Gastrocnemius medialis (tissue), 4 donors: ENCODE results near the gene TSPAN7. TPM values are rescaled to one million over a fixed set of nuclear protein-coding genes. Genes with fewer than 3 reads are reported as not detected.

Experiments
- ATAC-seq, 2 donors: fragments of 150-250 bp; one replicate each; pipeline ENCODE4 v1.9.1; 2016
- DNase-seq, 2 donors: peaks; one replicate each; pipeline ENCODE4 v3.0.0-alpha.2; 2019
- H3K27ac ChIP-seq, 4 donors: fragments of 200-600 bp; sonication (generic); 1 replicate in 1 of 4; 2 replicates in 3 of 4; pipeline ENCODE4 v1.5.1; 2016 to 2018; ENCODE audit warnings: mild to moderate bottlenecking in 2 of 4, moderate library complexity in 1 of 4
- H3K27me3 ChIP-seq, 3 donors: fragments of 200-600 bp; sonication (generic) in 2 of 3; 1 replicate in 1 of 3; 2 replicates in 2 of 3; pipeline versions ENCODE4 v1.5.1 to v1.6.0; 2016 to 2019; ENCODE audit warnings: mild to moderate bottlenecking in 1 of 3, moderate library complexity in 1 of 3
- H3K36me3 ChIP-seq, 2 donors: fragments of 200-600 bp; sonication (generic) in 1 of 2; one replicate each; pipeline ENCODE4 v1.5.1; 2017 to 2018
- H3K4me1 ChIP-seq, 2 donors: fragments of 200-600 bp; sonication (generic) in 1 of 2; one replicate each; pipeline ENCODE4 v1.5.1; 2016 to 2017; ENCODE audit warnings: mild to moderate bottlenecking in 2 of 2
- H3K4me3 ChIP-seq, 4 donors: fragments of 200-600 bp; sonication (generic) in 3 of 4; 1 replicate in 1 of 4; 2 replicates in 3 of 4; pipeline ENCODE4 v1.5.1; 2016 to 2019; ENCODE audit warnings: mild to moderate bottlenecking in 2 of 4
- H3K9me3 ChIP-seq, 3 donors: fragments of 200-600 bp; sonication (generic) in 2 of 3; 1 replicate in 1 of 3; 2 replicates in 2 of 3; pipeline ENCODE4 v1.5.1; 2016 to 2019
- CTCF ChIP-seq, 5 experiments: fragments of 450-650 bp in 3 of 5; fragments of 200-600 bp in 2 of 5; sonication (generic) in 2 of 5; IDR thresholded peaks in 4 of 5; conservative IDR thresholded peaks in 1 of 5; 1 replicate in 4 of 5; 2 replicates in 1 of 5; pipeline ENCODE4 v1.5.1; 2016 to 2019; ENCODE audit warnings: antibody characterized with exemption in 5 of 5, mild to moderate bottlenecking in 3 of 5, moderate library complexity in 3 of 5
- POLR2A ChIP-seq, 2 donors: fragments of 450-650 bp; IDR thresholded peaks; one replicate each; pipeline ENCODE4 v1.6.1; 2017; ENCODE audit warnings: antibody characterized with exemption in 2 of 2, mild to moderate bottlenecking in 2 of 2, moderate library complexity in 2 of 2
- in situ Hi-C, 4 donors: fragments of 200-750 bp; cut with MboI; loops; one replicate each; pipeline versions ENCODE4 v1.15.0 to v1.8.0; 2017; ENCODE audit warnings: low sequenced_read_pairs in 4 of 4
- intact Hi-C: fragments of 100-400 bp; cut with DNase I; formaldehyde crosslinking; loops from one replicate; pipeline ENCODE4 v1.15.1; 2023; ENCODE audit warnings: low total_unique reads
- total RNA-seq, 4 donors: library from RNA; depleted of rRNA; stranded (reverse); fragments of >200 nt; gene quantifications; one replicate each; pipeline versions ENCODE4 v1.1.0 to v1.2.3, GENCODE V29; 2016

Gene TSPAN7
- total RNA-seq, 4 donors from 2014 or later: 38.1 to 288 (median 130) TPM

- TF ChIP-seq POLR2A (IDR thresholded peaks at IDR 0.05) (no peak), CTCF (IDR thresholded peaks at IDR 0.05 in 4 of 5, conservative IDR thresholded peaks at IDR 0.05 in 1 of 5) (no peak)
- H3K4me3 ChIP-seq: no peak overlapping the region
- peaks cover 0 to 9% of the 10 kb centered on the region in 2 donors for H3K36me3 ChIP-seq
- H3K9me3 ChIP-seq: no peaks in the 10 kb centered on the region
- ATAC-seq: no peak
- no peak for DNase-seq
- H3K27me3 ChIP-seq: no peaks in the 10 kb centered on the region
- peaks cover 7 to 10% of the 10 kb centered on the region in 2 donors for H3K4me1 ChIP-seq
- intact Hi-C loops: no loop called here
- in situ Hi-C loops: no loop called here
- H3K27ac ChIP-seq: no peak overlapping the region
Observed at GRCh38 chrX:38596939-38597338, 35.6 kb downstream of the TSPAN7 start.

GRCh38 chrX:38599796-38600755, 38.7 kb downstream of the TSPAN7 start:
- peak; percentile 39 to 75 for ATAC-seq
- peaks cover 7 to 10% of the 10 kb centered on the region in 2 donors for H3K4me1 ChIP-seq
- H3K4me3 ChIP-seq: no peak overlapping the region
- H3K36me3 ChIP-seq: no peaks in the 10 kb centered on the region
- intact Hi-C loops (no loop called here), in situ Hi-C loops (no loop called here)
- no peak for DNase-seq
- TF ChIP-seq CTCF (IDR thresholded peaks at IDR 0.05 in 4 of 5, conservative IDR thresholded peaks at IDR 0.05 in 1 of 5) (no peak), POLR2A (IDR thresholded peaks at IDR 0.05) (no peak)
- no peaks in the 10 kb centered on the region for H3K9me3 ChIP-seq
- H3K27me3 ChIP-seq: no peaks in the 10 kb centered on the region
- peak overlapping the region; percentile 27 to 61 (median 52) for H3K27ac ChIP-seq

- no peak overlapping the region for H3K27ac ChIP-seq
- H3K9me3 ChIP-seq: no peaks in the 10 kb centered on the region
- H3K4me3 ChIP-seq: no peak overlapping the region
- in situ Hi-C loops: no loop called here
- no peak for TF ChIP-seq POLR2A (IDR thresholded peaks at IDR 0.05)
- no peak for TF ChIP-seq CTCF (IDR thresholded peaks at IDR 0.05 in 4 of 5, conservative IDR thresholded peaks at IDR 0.05 in 1 of 5)
- DNase-seq: no peak
- intact Hi-C loops: no loop called here
- H3K36me3 ChIP-seq: no peaks in the 10 kb centered on the region
- H3K27me3 ChIP-seq: no peaks in the 10 kb centered on the region
- no peak for ATAC-seq
- peaks cover 7 to 10% of the 10 kb centered on the region in 2 donors for H3K4me1 ChIP-seq
Observed at GRCh38 chrX:38601866-38602265, 40.5 kb downstream of the TSPAN7 start.

- no peaks in the 10 kb centered on the region for H3K36me3 ChIP-seq
- no peaks in the 10 kb centered on the region for H3K27me3 ChIP-seq
- H3K4me1 ChIP-seq: peaks cover 0 to 11% of the 10 kb centered on the region in 2 donors
- TF ChIP-seq POLR2A (IDR thresholded peaks at IDR 0.05) (no peak), CTCF (IDR thresholded peaks at IDR 0.05 in 4 of 5, conservative IDR thresholded peaks at IDR 0.05 in 1 of 5) (no peak)
- DNase-seq (no peak), ATAC-seq (no peak)
- no peak overlapping the region for H3K27ac ChIP-seq
- no peaks in the 10 kb centered on the region for H3K9me3 ChIP-seq
- no peak overlapping the region for H3K4me3 ChIP-seq
- in situ Hi-C loops (no loop called here), intact Hi-C loops (no loop called here)
Observed at GRCh38 chrX:38606821-38607220, 45.5 kb downstream of the TSPAN7 start.
